K562 (cell line): ENCODE results near the gene CDC27. TPM values are rescaled to one million over a fixed set of nuclear protein-coding genes. Genes with fewer than 3 reads are reported as not detected.

Experiments
- ATAC-seq: fragments of 200-7000 bp; cut with Tn5 transposase; 3 replicates; pipeline ENCODE4 v1.9.1; 2020; ENCODE audit warnings: moderate library complexity
- BruUV-seq: library from RNA; stranded (reverse); fragments of 400-500 nt; replicated peaks from 2 replicates; lab custom pipeline; 2021; lab: Mats Ljungman, UMichigan
- CTCF ChIA-PET: fragments of 300-600 bp; formaldehyde crosslinking; extraction: SDS; loops from one replicate; lab custom pipeline; 2021; ENCODE audit warnings: low intra/inter-chr PET ratio; lab: Yijun Ruan, JAX
- POLR2A ChIA-PET: fragments of 300-600, 350-650 bp; sonication (Branson Sonifier 250); formaldehyde crosslinking; extraction: SDS; loops from one replicate; lab custom pipeline; 2021; ENCODE audit warnings: antibody characterized with exemption, inconsistent platforms; lab: Yijun Ruan, JAX
- DNase-seq, 4 experiments: peaks; one replicate each; pipeline versions ENCODE4 v3.0.0 to v3.0.0-alpha.2; 2011 to 2018; ENCODE audit warnings: low spot score in 3 of 4, mixed read lengths in 3 of 4; ENCODE audit errors: extremely low read depth in 1 of 4
- FAIRE-seq: peaks from 2 replicates; lab custom pipeline; 2011; peaks lifted over from hg19 to GRCh38; lab: Jason Lieb, UNC
- H2AFZ ChIP-seq: 2 replicates; pipeline ENCODE4 v1.6.0; 2011; ENCODE audit warnings: low read depth, low read length, control low read depth, inconsistent platforms
- H3K27ac ChIP-seq: fragments of 200-600 bp; 3 replicates; pipeline ENCODE4 v1.8.0; 2011; ENCODE audit warnings: low read depth, mild to moderate bottlenecking, control low read depth, inconsistent platforms, low read length, moderate library complexity, mixed read lengths; ENCODE audit errors: extremely low read depth
- H3K27me3 ChIP-seq, 2 experiments: fragments of 300-600 bp in 1 of 2; 2 replicates in 1 of 2; 3 replicates in 1 of 2; pipeline versions ENCODE4 v1.6.0 to v1.8.0; 2011; ENCODE audit warnings: inconsistent platforms in 2 of 2, low read length in 2 of 2, mild to moderate bottlenecking in 1 of 2, mixed read lengths in 1 of 2, moderate library complexity in 1 of 2; ENCODE audit not compliant: control insufficient read depth in 2 of 2, insufficient read depth in 2 of 2
- H3K36me3 ChIP-seq: fragments of 300-600 bp; 3 replicates; pipeline ENCODE4 v1.8.0; 2011; ENCODE audit warnings: mild to moderate bottlenecking, low read length, inconsistent platforms; ENCODE audit not compliant: control insufficient read depth, insufficient read depth
- H3K4me1 ChIP-seq, 2 experiments: fragments of 200-600 bp in 1 of 2; replicated peaks in 1 of 2; 2 replicates in 1 of 2; 3 replicates in 1 of 2; pipeline versions ENCODE4 v1.5.1 to v1.8.0; 2011; ENCODE audit warnings: inconsistent platforms in 2 of 2, low read length in 2 of 2, mild to moderate bottlenecking in 1 of 2, mixed read lengths in 1 of 2, moderate library complexity in 1 of 2; ENCODE audit not compliant: control insufficient read depth in 2 of 2, insufficient read depth in 2 of 2
- H3K4me2 ChIP-seq: 2 replicates; pipeline ENCODE4 v1.6.1; 2011; ENCODE audit warnings: low read length, control low read depth, inconsistent platforms, mixed read lengths; ENCODE audit not compliant: insufficient read depth
- H3K4me3 ChIP-seq: fragments of 200-600 bp; sonication (generic), shearing (Covaris generic); 2 replicates; pipeline ENCODE4 v1.5.1; 2016; ENCODE audit warnings: control low read depth, inconsistent platforms
- H3K79me2 ChIP-seq: fragments of 200-600 bp; 3 replicates; pipeline ENCODE4 v1.8.0; 2011; ENCODE audit warnings: low read length, inconsistent platforms; ENCODE audit not compliant: control insufficient read depth, insufficient read depth
- H3K9ac ChIP-seq, 2 experiments: 2 replicates each; pipeline versions ENCODE4 v1.6.0 to v1.6.1; 2011; ENCODE audit warnings: low read depth in 2 of 2, low read length in 2 of 2, control low read depth in 1 of 2, inconsistent platforms in 1 of 2, mild to moderate bottlenecking in 1 of 2, mixed read lengths in 1 of 2; ENCODE audit not compliant: insufficient read depth in 1 of 2
- H3K9me1 ChIP-seq: one replicate; pipeline ENCODE4 v1.6.0; 2011; ENCODE audit warnings: inconsistent platforms, mild to moderate bottlenecking, low read length, moderate library complexity; ENCODE audit not compliant: control insufficient read depth, insufficient read depth
- H3K9me3 ChIP-seq: replicated peaks from 2 replicates; pipeline ENCODE4 v1.5.1; 2011; ENCODE audit warnings: low read depth, low read length, inconsistent platforms; ENCODE audit not compliant: control insufficient read depth, insufficient read depth
- H4K20me1 ChIP-seq: replicated peaks from 2 replicates; pipeline ENCODE4 v1.6.1; 2011; ENCODE audit warnings: low read length, inconsistent platforms, mixed read lengths; ENCODE audit not compliant: control insufficient read depth, insufficient read depth
- KAT2B ChIP-seq: IDR thresholded peaks from one replicate; pipeline ENCODE4 v1.6.1; 2012; ENCODE audit warnings: low read depth, mild to moderate bottlenecking, control low read depth, inconsistent platforms, low read length, moderate library complexity
- MAFK ChIP-seq: IDR thresholded peaks from 2 replicates; pipeline ENCODE4 v1.6.1; 2011; ENCODE audit warnings: low read length, improper control_type of control experiment
- NFATC3 ChIP-seq: fragments of 450-650 bp; IDR thresholded peaks from 2 replicates; pipeline ENCODE4 v1.6.1; 2017; ENCODE audit warnings: mild to moderate bottlenecking
- NFXL1 ChIP-seq: fragments of 450-650 bp; formaldehyde crosslinking; IDR thresholded peaks from 2 replicates; pipeline ENCODE4 v1.4.0; 2021; ENCODE audit warnings: mild to moderate bottlenecking
- PKNOX1 ChIP-seq: fragments of 450-650 bp; IDR thresholded peaks from 2 replicates; pipeline ENCODE4 v1.6.1; 2016
- RBFOX2 ChIP-seq: fragments of 200-400 bp; formaldehyde crosslinking; IDR thresholded peaks from 2 replicates; pipeline ENCODE4 v1.6.1; 2017; ENCODE audit warnings: low read depth, mild to moderate bottlenecking, low read length, moderate library complexity
- SMAD1 ChIP-seq: fragments of 150-350 bp; IDR thresholded peaks from 2 replicates; pipeline ENCODE4 v1.6.1; 2014; ENCODE audit warnings: low read length, low read depth; ENCODE audit not compliant: partially characterized antibody
- ZZZ3 ChIP-seq: fragments of 450-650 bp; IDR thresholded peaks from 2 replicates; pipeline ENCODE4 v1.6.1; 2016; ENCODE audit warnings: antibody characterized with exemption, mild to moderate bottlenecking, moderate library complexity
- WGBS: fragments of 100-300 bp; shearing (Covaris generic); methylation state at CpG from one replicate; pipeline ENCODE4 v1.1.6; 2016; ENCODE audit warnings: low coverage, mixed read lengths; ENCODE audit not compliant: insufficient coverage; ENCODE audit errors: missing lambda C conversion rate; 5-methylcytosine and 5-hydroxymethylcytosine counted together
- in situ Hi-C: fragments of 300-500 bp; cut with MboI; formaldehyde crosslinking; loops from 4 replicates; pipeline ENCODE4 v1.15.0; 2018; ENCODE audit warnings: inconsistent platforms, mixed read lengths
- intact Hi-C: fragments of 100-400 bp; cut with micrococcal nuclease; formaldehyde crosslinking; loops from 2 replicates; pipeline ENCODE4 v1.14.2; 2022
- polyA plus RNA-seq, 8 experiments: library from polyadenylated mRNA; depleted of rRNA in 4 of 8; stranded (reverse) in 5 of 8; unstranded in 3 of 8; fragments of >200 nt; fragmentation: Nextera tagmentation in 2 of 8; fragmentation: Illumina TruSeq in 1 of 8; extraction: Ambion mirVana in 2 of 8; extraction: Trizol in 1 of 8; gene quantifications; 2 replicates each; pipeline versions ENCODE4 v1.2.1 to v1.2.3, GENCODE V29; 2011 to 2014; ENCODE audit warnings: inconsistent platforms in 1 of 8, missing spikeins in 1 of 8
- total RNA-seq, 7 experiments: library from RNA; depleted of rRNA in 6 of 7; stranded (reverse); fragments of >200 nt in 6 of 7; fragmentation: Illumina TruSeq in 2 of 7; extraction: Trizol in 2 of 7; gene quantifications; 2 replicates each; pipeline versions ENCODE4 v1.2.1 to v1.2.3, GENCODE V29; 2011 to 2021; ENCODE audit warnings: low replicate concordance in 1 of 7

The CDC27 gene
- total and polyA plus RNA-seq, 9 of the 15 experiments (the other 6 are each of a cell fraction or from before 2014, with no cell fraction given) = 28.6 to 155 (median 94.1) TPM

GRCh38 chr17:47220531-47220999 lies 31.5 kb upstream of the CDC27 start:
- Histone ChIP-seq H3K9me3 (peaks cover 24% of the 10 kb centered on the region), H3K4me3 (no peak overlapping the region), H4K20me1 (no peaks in the 10 kb centered on the region), H3K27ac (no peak overlapping the region; the same call in 2 of the 3 replicates), H3K4me1 (peaks cover 31 to 40% of the 10 kb centered on the region in 2 experiments; a peak in 4 of 5 replicates), H2AFZ (no peak overlapping the region), H3K4me2 (peak overlapping the region; percentile 83; the same call in 1 of the 2 replicates), H3K79me2 (peaks cover 12% of the 10 kb centered on the region; the same call in 2 of the 3 replicates), H3K36me3 (peaks cover 52% of the 10 kb centered on the region), H3K27me3 (no peaks in the 10 kb centered on the region), H3K9me1 (no peaks in the 10 kb centered on the region), H3K9ac (peak overlapping the region; percentile 45 to 58; a peak in 1 of 4 replicates)
- in situ Hi-C loops (loop anchor here (10.0 kb wide), 1 partner anchor 394 kb away; no protein-coding TSS in a partner anchor), intact Hi-C loops (no loop called here)
- DNase-seq = no peak
- TF ChIP-seq MAFK (no peak), NFATC3 (no peak), ZZZ3 (no peak), RBFOX2 (no peak), NFXL1 (CRISPR knock-in tag) (no peak), PKNOX1 (peak; percentile 76), KAT2B (no peak), SMAD1 (no peak)
- BruUV-seq = no TSS peak
- ChIA-PET CTCF (no interaction called here), POLR2A (interaction anchor here (0.6 to 2.4 kb wide), 3 partner anchors 11 to 197 kb away, joined by 3 to 26 read pairs (median 5); partner anchors contain the start of gene MYL4)
- no peak for FAIRE-seq
- WGBS = 75% methylated on average over 7 of the region's 7 CpGs
- no peak for ATAC-seq
